GM19193 (cell line): ENCODE measurements around the gene DNAH5.

ENCODE experiments used
- POLR2A ChIP-seq: IDR thresholded peaks from 4 replicates; pipeline ENCODE4 v1.6.1; 2011; ENCODE audit not compliant: insufficient read depth, insufficient read length; ENCODE audit errors: extremely low read depth

Gene DNAH5

GRCh38 chr5:13648822-13649221 is 295.7 kb downstream of the DNAH5 start:
- no peak for TF ChIP-seq POLR2A

DNA sequence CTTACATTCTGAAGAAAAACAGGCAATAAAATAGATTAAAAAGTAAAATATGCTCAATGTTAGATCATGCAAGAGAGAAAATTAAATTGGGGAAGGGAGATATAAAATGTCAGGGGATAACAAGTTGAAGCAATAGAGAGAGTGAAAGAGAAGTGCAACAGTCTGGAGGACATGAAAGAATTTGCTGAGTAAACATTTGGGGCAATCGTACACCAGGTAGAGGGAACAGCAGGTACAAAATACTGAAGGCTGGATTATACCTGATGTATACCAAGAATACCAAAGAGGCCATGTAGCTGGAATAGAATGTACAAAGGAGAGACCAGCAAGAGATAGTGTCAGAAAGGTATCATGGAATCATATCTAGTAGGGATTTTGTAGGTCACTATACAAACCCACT is 300.8 kb downstream of the DNAH5 start:
- no peak for TF ChIP-seq POLR2A

- no peak for TF ChIP-seq POLR2A
Measured at GRCh38 chr5:13643196-13643595, 301.3 kb downstream of the DNAH5 start.
